COLO829 (cell line): ENCODE measurements around the gene MRPS35.

Experiments
- DNase-seq: peaks from one replicate; pipeline ENCODE4 v3.0.0; 2012; ENCODE audit warnings: low spot score

MRPS35 gene

GRCh38 chr12:27710592-27711316 is at the start of gene MRPS35:
Gene MRPS35 (plus strand): TSS chr12:27710832. CDS start chr12:27710844, 12 bp downstream.
- DNase-seq: peak; percentile 49

- DNase-seq: no peak
These were observed 44.9 kb upstream of the MRPS35 start for GRCh38 chr12:27665704-27666103.

- no peak for DNase-seq
These were observed 44.1 kb upstream of the MRPS35 start for GRCh38 chr12:27666510-27666909.

GRCh38 chr12:27667540-27667939 is 43.1 kb upstream of the MRPS35 start:
- DNase-seq: no peak

GRCh38 chr12:27672051-27672450 is 38.6 kb upstream of the MRPS35 start:
- no peak for DNase-seq

GRCh38 chr12:27672643-27673042 is 38.0 kb upstream of the MRPS35 start:
- no peak for DNase-seq

GRCh38 chr12:27673101-27673718 is 37.4 kb upstream of the MRPS35 start:
- DNase-seq: no peak

GRCh38 chr12:27674989-27675388 is 35.6 kb upstream of the MRPS35 start:
- DNase-seq: no peak

GRCh38 chr12:27680619-27681018 is 30.0 kb upstream of the MRPS35 start:
- no peak for DNase-seq

GRCh38 chr12:27682534-27682933 is 28.1 kb upstream of the MRPS35 start:
- DNase-seq: no peak

GRCh38 chr12:27685274-27685673 is 25.4 kb upstream of the MRPS35 start:
- DNase-seq: no peak

- no peak for DNase-seq
These were observed 24.5 kb upstream of the MRPS35 start for GRCh38 chr12:27686147-27686546.

GRCh38 chr12:27688671-27689070 is 22.0 kb upstream of the MRPS35 start:
- DNase-seq: no peak

- no peak for DNase-seq
These were observed 21.0 kb upstream of the MRPS35 start for GRCh38 chr12:27689558-27690180.

GRCh38 chr12:27693403-27693802 is 17.2 kb upstream of the MRPS35 start:
- DNase-seq: no peak

- no peak for DNase-seq
These were observed 14.9 kb upstream of the MRPS35 start for GRCh38 chr12:27695556-27696292.

- DNase-seq: no peak
These were observed 14.4 kb upstream of the MRPS35 start, which contains the start of gene REP15 for GRCh38 chr12:27696293-27696652. Gene REP15 (plus strand): TSS chr12:27696447. CDS start chr12:27696563, 116 bp downstream.

GRCh38 chr12:27696864-27697564 is 13.6 kb upstream of the MRPS35 start:
- no peak for DNase-seq

- peak; percentile 66 for DNase-seq
These were observed 6.7 kb upstream of the MRPS35 start for GRCh38 chr12:27703720-27704452.

- no peak for DNase-seq
These were observed 5.4 kb upstream of the MRPS35 start for GRCh38 chr12:27705263-27705662.

GRCh38 chr12:27707216-27707615 is 3.4 kb upstream of the MRPS35 start:
- DNase-seq: no peak
